ENCODE data around the gene CERS5. TPM values are rescaled to one million over a fixed set of nuclear protein-coding genes. Genes with fewer than 3 reads are reported as not detected.

Gene CERS5
- total RNA-seq, 1 experiment from 2014 or later: 28.2 TPM

DNA sequence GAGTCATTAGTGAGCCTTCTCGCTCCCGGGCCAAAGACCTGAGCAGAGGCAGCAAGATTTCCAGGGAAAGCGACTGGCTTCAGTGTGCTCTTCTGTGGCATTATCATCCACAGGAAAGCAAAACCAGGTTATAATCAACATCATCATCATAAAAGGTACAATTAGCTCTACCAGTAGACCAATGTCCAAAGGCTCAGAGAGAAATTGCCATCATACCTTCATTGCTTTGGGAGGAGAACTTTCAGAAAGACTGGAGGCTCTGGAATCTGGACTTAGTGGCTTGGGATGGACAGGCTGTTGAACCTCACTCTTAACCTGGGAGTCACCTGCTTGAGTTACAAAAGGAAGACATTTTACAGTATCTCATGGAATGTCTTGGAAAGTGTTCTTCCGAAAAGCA is 25.1 kb upstream of the CERS5 start:
- no peak overlapping the region for H3K4me3 Mint-ChIP-seq (ENCODE audit: low read depth, unreplicated experiment)
- no peak for TF ChIP-seq CTCF (IDR thresholded peaks at IDR 0.05; ENCODE audit: unreplicated experiment)
- H3K36me3 Mint-ChIP-seq (ENCODE audit: insufficient read depth, unreplicated experiment): no peaks in the 10 kb centered on the region
- intact Hi-C loops (cut with micrococcal nuclease; ENCODE audit: unreplicated experiment): no loop called here
- DNase-seq: no peak
- H3K4me1 Mint-ChIP-seq (ENCODE audit: low read depth, unreplicated experiment): no peaks in the 10 kb centered on the region
- CTCF ChIA-PET: no interaction called here
- no peak overlapping the region for H3K27ac Mint-ChIP-seq (ENCODE audit: unreplicated experiment)
- no TSS peak for BruUV-seq (replicated peaks)
- H3K27me3 Mint-ChIP-seq (ENCODE audit: unreplicated experiment): no peaks in the 10 kb centered on the region
- H3K9me3 Mint-ChIP-seq (ENCODE audit: low read depth, unreplicated experiment): no peaks in the 10 kb centered on the region

DNA sequence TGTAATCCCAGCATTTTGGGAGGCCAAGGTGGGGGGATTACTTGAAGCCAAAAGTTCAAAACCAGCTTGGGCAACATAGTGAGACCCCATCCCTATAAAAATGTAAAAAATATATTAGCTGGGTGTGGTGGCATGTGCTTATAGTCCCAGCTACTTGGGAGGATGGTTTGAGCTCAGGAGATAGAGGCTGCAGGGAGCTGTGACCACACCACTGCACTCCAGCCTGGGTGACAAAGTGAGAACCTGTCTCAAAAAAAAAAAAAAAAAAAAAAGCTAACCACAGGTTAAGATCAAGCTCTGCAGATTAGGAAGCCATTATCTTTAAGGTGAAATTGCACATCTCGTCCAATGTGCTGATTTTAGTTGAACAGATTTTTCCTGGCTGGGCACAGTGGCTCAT is 23.7 kb upstream of the CERS5 start:
- TF ChIP-seq CTCF (IDR thresholded peaks at IDR 0.05; ENCODE audit: unreplicated experiment): no peak
- Mint-ChIP-seq H3K27me3 (ENCODE audit: unreplicated experiment) (no peaks in the 10 kb centered on the region), H3K4me3 (ENCODE audit: low read depth, unreplicated experiment) (no peak overlapping the region), H3K27ac (ENCODE audit: unreplicated experiment) (no peak overlapping the region), H3K36me3 (ENCODE audit: insufficient read depth, unreplicated experiment) (no peaks in the 10 kb centered on the region), H3K4me1 (ENCODE audit: low read depth, unreplicated experiment) (no peaks in the 10 kb centered on the region), H3K9me3 (ENCODE audit: low read depth, unreplicated experiment) (no peaks in the 10 kb centered on the region)
- BruUV-seq (replicated peaks): no TSS peak
- DNase-seq: no peak
- CTCF ChIA-PET: no interaction called here
- intact Hi-C loops (cut with micrococcal nuclease; ENCODE audit: unreplicated experiment): no loop called here

GRCh38 chr12:50188875-50189575 is 21.9 kb upstream of the CERS5 start:
- DNase-seq: no peak
- H3K4me1 Mint-ChIP-seq (ENCODE audit: low read depth, unreplicated experiment): no peaks in the 10 kb centered on the region
- no TSS peak for BruUV-seq (replicated peaks)
- TF ChIP-seq CTCF (IDR thresholded peaks at IDR 0.05; ENCODE audit: unreplicated experiment): no peak
- no peaks in the 10 kb centered on the region for H3K36me3 Mint-ChIP-seq (ENCODE audit: insufficient read depth, unreplicated experiment)
- H3K4me3 Mint-ChIP-seq (ENCODE audit: low read depth, unreplicated experiment): no peak overlapping the region
- no peaks in the 10 kb centered on the region for H3K9me3 Mint-ChIP-seq (ENCODE audit: low read depth, unreplicated experiment)
- CTCF ChIA-PET: no interaction called here
- intact Hi-C loops (cut with micrococcal nuclease; ENCODE audit: unreplicated experiment): no loop called here
- H3K27me3 Mint-ChIP-seq (ENCODE audit: unreplicated experiment): no peaks in the 10 kb centered on the region
- H3K27ac Mint-ChIP-seq (ENCODE audit: unreplicated experiment): no peak overlapping the region

GRCh38 chr12:50188241-50188781 is 21.1 kb upstream of the CERS5 start:
- intact Hi-C loops (cut with micrococcal nuclease; ENCODE audit: unreplicated experiment): no loop called here
- CTCF ChIA-PET: no interaction called here
- H3K27me3 Mint-ChIP-seq (ENCODE audit: unreplicated experiment): no peaks in the 10 kb centered on the region
- H3K27ac Mint-ChIP-seq (ENCODE audit: unreplicated experiment): no peak overlapping the region
- BruUV-seq (replicated peaks): no TSS peak
- no peak overlapping the region for H3K4me3 Mint-ChIP-seq (ENCODE audit: low read depth, unreplicated experiment)
- no peaks in the 10 kb centered on the region for H3K4me1 Mint-ChIP-seq (ENCODE audit: low read depth, unreplicated experiment)
- DNase-seq: no peak
- no peak for TF ChIP-seq CTCF (IDR thresholded peaks at IDR 0.05; ENCODE audit: unreplicated experiment)
- no peaks in the 10 kb centered on the region for H3K36me3 Mint-ChIP-seq (ENCODE audit: insufficient read depth, unreplicated experiment)
- no peaks in the 10 kb centered on the region for H3K9me3 Mint-ChIP-seq (ENCODE audit: low read depth, unreplicated experiment)

Data from Calu3 (cell line).